Inflammatory macrophage treated with lipopolysaccharide for 1 hour (primary cell): ENCODE data around the gene BICDL2.

Source experiments
- DNase-seq, 2 donors: peaks; one replicate each; pipeline ENCODE4 v3.0.0-alpha.2; 2020 to 2022

The BICDL2 gene

GRCh38 chr16:2981177-2981898 is 55.4 kb downstream of the BICDL2 start:
- DNase-seq: no peak

- DNase-seq: peak; percentile 88 to 96
These were observed 56.2 kb downstream of the BICDL2 start, which contains the start of gene PKMYT1 for GRCh38 chr16:2980227-2981176. Gene PKMYT1 (minus strand): TSS chr16:2980446. CDS start chr16:2979657, 789 bp downstream.

GRCh38 chr16:2979669-2980226 is 57.0 kb downstream of the BICDL2 start:
- peak; percentile 47 to 85 for DNase-seq
